ENCODE results near the gene UNC5C.
"Not testable (repeated sequence)": the region's sequence is repeated elsewhere in the genome, so short reads cannot be mapped to it uniquely, and the experiment has no call there.

UNC5C gene

DNA sequence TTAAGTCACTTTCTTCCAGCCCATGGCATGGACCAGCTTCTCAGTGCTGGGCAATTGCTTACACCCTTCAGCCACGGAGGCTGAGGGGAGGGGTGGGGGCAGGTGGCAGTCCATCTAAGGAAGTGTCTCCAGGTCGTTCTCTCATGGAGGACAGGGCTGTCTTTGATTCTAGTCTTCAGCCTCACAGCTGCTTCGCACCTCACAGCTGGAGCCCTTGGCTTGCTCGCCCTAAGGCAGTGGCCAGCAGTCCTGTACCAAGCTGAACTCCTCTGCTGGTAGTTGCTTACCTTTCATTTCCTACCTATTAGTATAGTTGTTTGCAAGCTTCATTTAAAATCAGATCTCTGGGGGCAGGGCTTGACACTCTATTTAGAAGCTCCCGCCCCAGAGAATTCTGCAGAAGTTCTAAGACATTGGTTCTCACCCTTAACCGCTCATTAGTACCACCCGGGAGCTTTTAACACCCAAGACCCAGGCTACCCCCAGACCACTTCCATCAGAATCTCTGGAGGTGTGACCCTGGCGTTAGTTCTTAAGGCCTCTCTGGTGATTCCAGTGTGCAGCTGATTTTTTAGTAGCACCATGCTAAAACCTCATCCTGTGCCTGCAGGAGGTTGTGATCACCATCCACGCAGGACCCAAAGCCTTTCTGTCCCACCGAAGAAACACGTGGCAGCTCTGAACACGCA is 386.8 kb downstream of the UNC5C start:
- FAIRE-seq: no peak

DNA sequence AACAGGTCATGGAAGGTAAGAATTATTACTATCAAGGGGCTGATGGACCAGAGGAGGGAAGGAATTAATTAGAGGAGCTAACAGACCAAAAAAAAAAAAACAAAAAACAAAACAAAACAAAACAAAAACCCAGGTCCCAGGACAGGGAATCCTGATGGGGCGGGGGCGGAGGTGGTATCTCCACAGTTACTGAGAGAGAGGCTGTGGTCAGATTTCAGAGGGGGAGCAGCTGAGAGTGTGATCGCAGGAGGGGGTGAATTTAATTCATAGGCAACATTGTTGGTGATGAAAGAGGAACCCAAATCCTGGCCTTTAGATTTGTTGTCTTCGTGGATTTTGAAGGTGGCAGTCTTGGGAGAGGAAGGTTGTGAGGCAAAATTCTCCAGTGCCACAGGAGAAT is 389.4 kb downstream of the UNC5C start:
- no peak for FAIRE-seq

DNA sequence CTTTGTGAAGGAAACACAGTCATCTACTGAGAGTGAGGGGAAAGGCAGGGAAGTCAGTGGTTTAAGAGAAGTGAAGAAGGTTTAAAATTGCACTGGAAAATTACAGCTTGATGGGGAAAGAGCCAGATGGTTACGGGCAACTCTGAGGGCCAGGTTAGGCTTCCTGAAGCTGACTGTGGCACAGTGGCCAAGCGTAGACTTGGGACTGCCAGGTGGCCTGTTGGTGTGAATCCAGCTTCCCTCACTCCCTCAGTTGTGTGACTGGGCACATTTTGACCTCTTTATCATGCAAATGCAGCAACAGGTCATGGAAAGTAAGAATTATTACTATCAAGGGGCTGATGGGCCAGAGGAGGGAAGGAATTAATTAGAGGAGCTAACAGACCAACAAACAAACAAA is 390.1 kb downstream of the UNC5C start:
- FAIRE-seq: no peak

DNA sequence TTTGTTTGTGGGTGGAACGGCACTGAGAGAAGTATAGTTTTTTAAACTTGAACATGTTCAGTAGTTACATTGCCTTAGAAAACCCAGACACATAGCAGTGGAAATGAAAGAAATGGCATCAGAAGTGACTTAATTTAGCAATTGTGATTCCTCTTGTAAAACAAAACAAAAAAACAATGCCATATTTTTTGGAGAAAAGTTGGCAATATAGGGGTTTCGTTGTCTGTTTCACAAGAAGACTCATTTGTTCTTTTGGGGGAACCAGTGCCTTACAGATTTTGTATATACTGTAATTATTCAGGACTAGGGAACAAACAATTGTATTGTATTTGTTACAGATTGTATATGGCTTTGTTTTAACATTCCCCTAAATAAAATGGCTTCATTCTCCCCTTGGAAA is 390.7 kb downstream of the UNC5C start:
- no peak for FAIRE-seq

DNA sequence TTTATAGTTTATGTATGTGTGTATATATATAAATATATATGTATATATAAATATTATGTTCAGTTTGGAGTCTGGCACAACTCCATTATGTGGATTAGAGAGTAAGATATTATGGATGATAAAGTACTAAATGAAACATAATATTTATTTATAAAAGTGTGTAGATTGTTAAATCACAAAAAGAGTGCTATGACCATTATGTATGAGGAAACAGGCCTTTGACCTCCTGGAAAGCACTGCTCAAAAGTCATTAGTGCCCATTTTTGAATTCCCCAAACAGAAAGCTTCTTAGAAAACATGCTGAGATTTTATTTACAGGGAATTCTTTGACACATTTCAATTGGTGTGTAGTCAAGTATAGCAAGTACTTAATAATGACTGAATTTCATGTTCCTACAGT is 391.2 kb downstream of the UNC5C start:
- no peak for FAIRE-seq

DNA sequence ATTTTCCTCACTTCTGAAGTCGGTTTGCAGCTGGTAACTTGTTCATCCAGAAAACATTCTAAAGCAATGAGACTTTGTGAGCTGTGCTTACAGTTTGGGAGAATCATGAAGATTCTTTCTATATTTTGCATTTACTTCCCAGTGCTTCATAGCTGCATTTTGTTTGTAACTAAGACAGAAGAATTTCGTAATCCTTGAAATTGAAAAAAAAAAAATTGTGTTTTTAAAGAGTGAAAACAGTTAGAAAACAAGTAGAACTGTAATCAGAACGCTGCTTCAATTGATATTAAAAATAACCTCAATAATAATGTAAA is 392.4 kb downstream of the UNC5C start:
- FAIRE-seq: no peak

DNA sequence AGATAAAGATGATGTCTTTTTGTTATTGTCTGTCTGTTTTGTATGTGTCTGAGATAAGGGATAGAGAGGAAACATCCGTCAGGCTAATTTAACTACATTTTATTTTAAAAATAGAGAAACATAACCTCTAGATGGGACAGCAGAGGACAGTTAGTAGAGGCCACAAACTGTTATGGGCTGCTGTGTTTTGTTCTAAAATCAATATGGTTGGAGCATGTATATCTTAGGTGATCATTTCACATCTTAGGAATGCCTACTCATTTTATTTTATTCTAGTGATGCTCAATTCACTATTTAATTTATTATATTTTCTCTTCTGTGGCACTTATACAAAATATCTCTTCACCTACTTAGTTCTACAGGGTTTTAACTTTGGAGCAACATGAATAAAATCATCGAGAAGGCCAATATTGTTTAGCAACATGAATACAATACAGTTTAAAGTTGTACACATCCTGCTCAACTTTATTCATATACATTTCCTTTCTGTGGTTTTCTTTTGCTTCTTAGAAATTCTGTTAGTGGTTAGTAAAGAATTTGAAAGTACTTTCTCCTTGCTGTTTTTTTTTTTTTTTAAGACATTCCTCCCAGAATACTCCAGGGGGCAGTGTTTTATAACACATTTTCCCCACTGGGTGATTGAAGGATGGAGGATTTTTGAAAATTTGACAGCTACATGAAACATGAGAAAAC is 392.9 kb downstream of the UNC5C start:
- FAIRE-seq: peak; percentile 67

DNA sequence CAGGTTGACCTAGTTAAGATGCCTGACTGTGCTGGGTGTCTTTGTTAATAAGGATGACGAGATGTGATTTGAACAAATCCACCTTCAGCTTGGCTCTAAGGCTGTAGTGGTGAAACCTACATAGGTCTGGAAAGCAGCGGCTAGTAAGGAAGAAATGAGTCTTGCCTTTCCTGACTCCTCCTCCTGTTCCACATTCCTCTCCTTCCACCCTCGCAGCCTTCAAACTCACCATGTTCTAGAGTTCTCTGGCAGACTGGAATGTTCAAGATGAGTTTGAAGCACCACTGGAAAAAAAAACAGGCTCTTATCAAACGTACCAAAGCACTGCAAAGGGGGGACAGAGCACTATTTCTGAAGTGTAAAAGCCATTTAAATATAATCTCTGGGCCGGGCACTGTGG is 395.6 kb downstream of the UNC5C start:
- no peak for FAIRE-seq

DNA sequence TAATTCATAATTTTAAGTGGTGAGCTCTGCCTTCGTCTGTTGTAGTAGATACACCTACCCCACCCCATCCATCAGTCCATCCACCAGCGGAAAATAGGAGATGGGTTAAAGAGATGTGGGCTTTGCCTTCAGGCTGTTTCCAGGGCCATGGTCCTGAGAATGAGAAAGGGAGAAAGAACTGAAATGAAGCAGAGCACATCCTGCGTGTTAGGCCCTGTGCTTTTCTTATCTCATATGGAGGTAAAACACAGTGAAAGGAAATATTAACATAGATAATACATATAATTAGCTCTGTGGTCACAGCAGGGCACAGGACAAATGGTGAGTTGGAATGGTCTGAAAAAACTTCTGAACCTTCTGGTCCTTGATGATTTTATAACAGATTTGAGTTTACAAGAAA is 397.5 kb downstream of the UNC5C start:
- no peak for FAIRE-seq

DNA sequence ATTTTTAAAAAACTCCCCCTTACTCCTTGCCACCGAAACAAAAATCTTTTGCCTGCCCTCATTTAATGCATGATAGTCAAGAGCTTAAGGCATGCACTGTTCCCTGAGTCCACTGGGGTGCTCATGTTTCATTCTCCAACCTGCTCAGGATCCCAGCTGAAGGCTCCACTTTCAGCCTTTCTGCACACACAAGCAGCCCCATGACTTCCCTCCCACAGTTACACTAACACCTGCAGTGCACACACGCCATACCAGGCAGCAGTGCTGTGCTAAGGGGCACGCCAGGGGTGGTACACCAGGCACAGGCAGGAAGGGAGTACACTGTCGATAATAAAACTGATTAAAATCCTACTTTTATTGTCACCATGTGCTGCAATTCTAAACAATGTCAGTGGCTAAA is 405.8 kb downstream of the UNC5C start:
- no peak for FAIRE-seq

DNA sequence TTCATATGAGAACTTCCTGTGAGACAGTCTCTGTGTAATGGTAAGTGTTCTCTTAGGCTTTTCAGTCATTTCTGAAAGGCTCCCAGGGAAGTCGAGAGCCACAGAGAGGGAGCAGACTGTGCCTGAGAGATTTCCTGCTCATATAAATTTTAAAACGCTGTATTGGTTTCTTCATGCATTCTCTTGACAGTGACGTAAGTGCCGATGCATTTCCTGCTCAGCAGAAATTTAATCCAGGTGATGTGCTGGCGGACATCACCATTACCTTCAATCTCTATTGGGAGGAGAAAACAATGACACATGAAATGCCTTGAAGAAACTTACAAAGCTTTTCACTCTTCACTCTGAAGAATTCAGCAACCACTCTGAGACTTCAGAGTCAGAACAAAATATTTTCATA is 407.4 kb downstream of the UNC5C start:
- no peak for FAIRE-seq

DNA sequence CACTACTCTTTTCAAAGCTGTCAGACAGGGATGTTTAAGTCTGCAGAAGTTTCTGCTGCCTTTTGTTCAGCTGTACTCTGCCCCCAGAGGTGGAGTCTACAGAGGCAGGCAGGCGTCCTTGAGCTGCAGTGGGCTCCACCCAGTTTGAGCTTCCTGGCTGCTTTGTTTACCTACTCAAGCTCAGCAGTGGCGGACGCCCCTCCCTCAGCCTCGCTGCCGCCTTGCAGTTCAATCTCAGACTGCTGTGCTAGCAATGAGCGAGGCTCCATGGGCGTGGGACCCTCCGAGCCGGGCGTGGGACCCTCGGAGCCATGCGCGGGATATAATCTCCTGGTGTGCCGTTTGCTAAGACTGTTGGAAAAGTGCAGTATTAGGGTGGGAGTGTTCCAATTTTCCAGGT is 409.3 kb downstream of the UNC5C start:
- FAIRE-seq: not testable (repeated sequence)

DNA sequence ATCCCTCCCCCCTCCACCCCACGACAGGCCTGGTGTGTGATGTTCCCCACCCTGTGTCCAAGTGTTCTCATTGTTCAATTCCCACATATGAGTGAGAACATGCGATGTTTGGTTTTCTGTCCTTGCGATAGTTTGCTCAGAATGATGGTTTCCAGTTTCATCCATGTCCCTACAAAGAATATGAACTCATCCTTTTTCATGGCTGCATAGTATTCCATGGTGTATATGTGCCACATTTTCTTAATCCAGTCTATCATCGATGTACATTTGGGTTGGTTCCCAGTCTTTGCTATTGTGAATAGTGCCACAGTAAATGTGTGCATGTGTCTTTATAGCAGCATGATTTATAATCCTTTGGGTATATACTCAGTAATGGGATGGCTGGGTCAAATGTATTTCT is 414.8 kb downstream of the UNC5C start:
- FAIRE-seq: not testable (repeated sequence)

DNA sequence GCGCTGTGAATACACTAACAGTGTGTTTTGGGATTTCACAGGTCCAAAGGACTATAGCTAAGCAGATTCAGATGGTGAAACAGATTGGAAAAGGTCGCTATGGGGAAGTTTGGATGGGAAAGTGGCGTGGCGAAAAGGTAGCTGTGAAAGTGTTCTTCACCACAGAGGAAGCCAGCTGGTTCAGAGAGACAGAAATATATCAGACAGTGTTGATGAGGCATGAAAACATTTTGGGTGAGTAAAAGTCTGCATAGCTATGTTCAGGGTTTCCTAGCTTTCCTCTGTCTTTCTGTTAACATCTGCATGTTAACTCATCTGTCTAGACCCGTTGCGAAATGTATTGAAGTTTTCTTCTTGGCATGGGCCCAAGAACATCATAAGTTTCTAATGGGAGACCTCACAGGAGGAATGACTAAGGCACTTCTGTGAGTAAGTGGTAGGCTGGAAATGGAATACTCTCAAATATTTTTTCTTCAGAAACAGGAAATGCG is 418.9 kb downstream of the UNC5C start:
- no peak for FAIRE-seq

DNA sequence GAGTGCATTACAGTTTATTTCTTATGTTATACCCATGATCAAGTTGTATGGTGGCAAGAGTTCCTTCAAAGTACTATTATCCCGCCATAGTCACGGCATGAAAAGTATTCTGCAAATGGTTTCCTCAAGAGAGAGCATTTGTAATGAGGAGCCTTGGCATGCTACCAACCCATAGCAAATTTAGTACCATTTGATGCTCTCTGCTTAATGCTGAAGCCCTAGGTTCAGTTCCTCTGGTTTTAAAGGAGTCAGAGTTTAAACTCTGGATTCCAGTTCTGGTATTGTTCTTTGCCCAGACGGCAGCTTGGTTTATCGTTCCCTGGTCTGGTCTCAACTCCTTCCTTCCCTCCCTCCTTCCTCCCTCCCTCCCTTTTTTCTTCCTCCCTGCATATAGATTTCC is 419.7 kb downstream of the UNC5C start:
- FAIRE-seq: no peak

DNA sequence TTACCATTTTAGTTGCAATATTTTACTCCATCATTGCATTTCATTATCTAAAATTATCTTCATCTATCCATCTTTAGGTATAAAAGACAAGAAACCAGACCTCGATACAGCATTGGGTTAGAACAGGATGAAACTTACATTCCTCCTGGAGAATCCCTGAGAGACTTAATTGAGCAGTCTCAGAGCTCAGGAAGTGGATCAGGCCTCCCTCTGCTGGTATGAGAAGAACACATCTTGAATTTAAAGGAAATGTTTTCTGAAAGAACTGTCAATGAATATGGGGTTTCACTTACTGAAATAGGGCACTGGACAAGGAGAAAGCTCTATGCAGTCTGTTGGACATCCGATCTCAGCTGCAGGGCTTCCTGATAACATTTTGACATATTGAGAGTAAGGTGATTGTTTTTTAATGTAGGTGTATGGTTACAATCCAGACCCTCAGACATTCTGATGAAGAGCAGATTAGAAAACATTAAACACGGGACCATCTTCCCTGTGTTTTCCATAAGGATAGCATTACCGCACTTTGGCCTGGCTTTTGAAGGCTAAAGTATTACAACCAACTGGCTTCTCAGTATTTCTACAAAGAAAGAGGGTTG is 423.8 kb downstream of the UNC5C start:
- no peak for FAIRE-seq

DNA sequence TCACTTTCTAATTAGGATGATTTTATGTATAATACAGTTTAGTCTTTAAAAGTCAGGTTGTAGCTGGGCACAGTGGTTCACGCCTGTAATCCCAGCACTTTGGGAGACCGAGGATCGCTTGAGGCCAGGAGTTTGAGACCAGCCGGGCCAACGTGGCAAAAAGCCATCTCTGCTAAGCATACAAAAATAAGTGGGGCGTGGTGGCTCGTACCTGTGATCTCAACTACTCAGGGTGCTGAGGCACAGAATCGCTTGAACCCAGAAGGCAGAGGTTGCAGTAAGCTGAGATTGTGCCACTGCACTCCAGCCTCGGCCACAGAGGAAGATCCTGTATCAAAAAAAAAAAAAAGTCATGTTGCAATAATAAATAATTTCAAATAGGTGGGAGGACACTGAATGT is 426.8 kb downstream of the UNC5C start:
- no peak for FAIRE-seq

DNA sequence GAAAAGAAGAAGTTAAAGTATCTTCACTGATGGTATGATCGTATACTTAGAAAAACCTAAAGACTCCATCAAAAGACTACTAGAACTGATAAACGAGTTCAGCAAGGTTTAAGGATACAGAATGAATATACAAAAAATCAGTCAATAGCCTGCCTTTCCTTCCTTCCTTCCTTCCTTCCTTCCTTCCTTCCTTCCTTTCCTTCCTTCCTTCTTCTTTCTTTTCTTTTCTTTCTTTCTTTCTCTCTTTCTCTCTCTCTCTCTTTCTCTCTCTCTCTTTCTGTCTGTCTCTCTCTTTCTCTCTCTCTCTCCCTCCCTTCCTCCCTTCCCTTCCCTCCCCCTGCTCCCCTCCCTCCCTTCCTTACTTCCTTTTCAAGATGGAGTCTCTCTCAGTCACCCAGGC is 428.3 kb downstream of the UNC5C start:
- no peak for FAIRE-seq

DNA sequence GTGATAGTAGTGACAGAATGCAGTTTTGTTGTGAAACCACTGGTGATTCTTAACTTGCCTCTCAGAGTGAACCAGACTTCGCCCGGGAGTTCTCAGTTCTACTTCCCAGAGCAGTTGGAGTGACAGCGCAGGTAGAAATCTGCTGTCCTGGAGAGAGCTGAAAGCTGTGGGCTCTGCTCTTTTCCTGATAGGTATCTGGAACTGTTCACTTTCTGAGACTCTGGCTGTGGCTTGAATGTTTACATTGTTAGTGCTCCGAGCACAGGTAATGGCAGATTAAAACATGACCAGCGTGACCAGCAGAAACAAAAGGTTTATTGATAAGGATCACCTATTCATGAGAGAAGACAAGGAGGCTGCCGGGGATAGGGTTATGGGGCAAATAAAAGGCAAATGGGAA is 430.3 kb downstream of the UNC5C start:
- no peak for FAIRE-seq

DNA sequence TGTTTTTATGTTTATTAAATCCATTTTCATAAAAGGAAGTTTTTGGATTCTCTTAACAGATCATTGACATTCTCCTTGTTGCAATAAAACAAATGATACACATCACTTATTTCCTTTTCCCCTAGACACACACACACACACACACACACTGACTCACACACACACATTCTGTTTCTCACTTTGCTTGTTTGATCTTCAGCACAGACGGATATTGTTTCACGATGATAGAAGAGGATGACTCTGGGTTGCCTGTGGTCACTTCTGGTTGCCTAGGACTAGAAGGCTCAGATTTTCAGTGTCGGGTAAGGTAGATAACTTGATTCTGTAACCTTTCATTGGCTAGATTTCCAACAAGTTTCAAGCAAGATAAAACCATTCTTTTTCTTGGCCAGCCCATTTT is 434.3 kb downstream of the UNC5C start:
- no peak for FAIRE-seq
